ENCODE results near the gene ODF2.

ODF2 gene

GRCh38 chr9:128459011-128459410 lies 3.2 kb downstream of the ODF2 start:
- no peak for DNase-seq (ENCODE audit: low read depth in 2 of 2)
- TF ChIP-seq CTCF (IDR thresholded peaks at IDR 0.05; ENCODE audit: low read depth, low read length), result no peak
- no peak overlapping the region for H3K4me3 ChIP-seq (replicated peaks in 1 of 2; ENCODE audit: low read depth in 2 of 2, low read length in 2 of 2)

GRCh38 chr9:128469070-128469469 lies 13.3 kb downstream of the ODF2 start:
- no peak for DNase-seq (ENCODE audit: low read depth in 2 of 2)
- no peak for TF ChIP-seq CTCF (IDR thresholded peaks at IDR 0.05; ENCODE audit: low read depth, low read length)
- H3K4me3 ChIP-seq (replicated peaks in 1 of 2; ENCODE audit: low read depth in 2 of 2, low read length in 2 of 2), result no peak overlapping the region

- H3K4me3 ChIP-seq (replicated peaks in 1 of 2; ENCODE audit: low read depth in 2 of 2, low read length in 2 of 2), result no peak overlapping the region
- DNase-seq (ENCODE audit: low read depth in 2 of 2), result peak; percentile 76 to 84
- TF ChIP-seq CTCF (IDR thresholded peaks at IDR 0.05; ENCODE audit: low read depth, low read length), result no peak
Observed at GRCh38 chr9:128470560-128470959, 14.8 kb downstream of the ODF2 start.

- peak in 1 of 2 donors; percentile 13 for DNase-seq (ENCODE audit: low read depth in 2 of 2)
- no peak overlapping the region for H3K4me3 ChIP-seq (replicated peaks in 1 of 2; ENCODE audit: low read depth in 2 of 2, low read length in 2 of 2)
- TF ChIP-seq CTCF (IDR thresholded peaks at IDR 0.05; ENCODE audit: low read depth, low read length), result no peak
Observed at GRCh38 chr9:128473104-128473503, 17.3 kb downstream of the ODF2 start.

- TF ChIP-seq CTCF (IDR thresholded peaks at IDR 0.05; ENCODE audit: low read depth, low read length), result no peak
Observed at GRCh38 chr9:128475867-128476266, 20.1 kb downstream of the ODF2 start.

GRCh38 chr9:128479262-128479661 lies 23.5 kb downstream of the ODF2 start:
- no peak overlapping the region for H3K4me3 ChIP-seq (replicated peaks in 1 of 2; ENCODE audit: low read depth in 2 of 2, low read length in 2 of 2)
- no peak for TF ChIP-seq CTCF (IDR thresholded peaks at IDR 0.05; ENCODE audit: low read depth, low read length)
- DNase-seq (ENCODE audit: low read depth in 2 of 2), result no peak

More at GRCh38 chr9:128475867-128476266, 20.1 kb downstream of the ODF2 start:
- H3K4me3 ChIP-seq (replicated peaks in 1 of 2; ENCODE audit: low read depth in 2 of 2, low read length in 2 of 2), result no peak overlapping the region
- no peak for DNase-seq (ENCODE audit: low read depth in 2 of 2)

GRCh38 chr9:128481561-128481960 lies 25.8 kb downstream of the ODF2 start:
- TF ChIP-seq CTCF (IDR thresholded peaks at IDR 0.05; ENCODE audit: low read depth, low read length), result no peak
- H3K4me3 ChIP-seq (replicated peaks in 1 of 2; ENCODE audit: low read depth in 2 of 2, low read length in 2 of 2), result no peak overlapping the region
- DNase-seq (ENCODE audit: low read depth in 2 of 2), result no peak

Measured in cardiac fibroblast (primary cell).